HUES64 (cell line): ENCODE results near the gene TCF7.
A peak's percentile ranks its signal among the peaks of the same experiment; 100 is the strongest.

Source experiments
- H3K27ac ChIP-seq: 2 replicates; pipeline ENCODE4 v1.7.0; 2013; ENCODE audit warnings: low read depth, low read length, inconsistent platforms
- H3K27me3 ChIP-seq: 2 replicates; pipeline ENCODE4 v1.6.1; 2013; ENCODE audit warnings: mild to moderate bottlenecking, low read length; ENCODE audit not compliant: insufficient read depth
- H3K36me3 ChIP-seq: 2 replicates; pipeline ENCODE4 v1.6.1; 2013; ENCODE audit warnings: mild to moderate bottlenecking, low read length; ENCODE audit not compliant: insufficient read depth
- H3K4me1 ChIP-seq: 2 replicates; pipeline ENCODE4 v1.6.1; 2013; ENCODE audit warnings: mild to moderate bottlenecking, low read length, moderate library complexity; ENCODE audit not compliant: insufficient read depth
- H3K4me3 ChIP-seq: 2 replicates; pipeline ENCODE4 v1.5.1; 2013; ENCODE audit warnings: mild to moderate bottlenecking, low read length, moderate library complexity
- H3K9ac ChIP-seq: 2 replicates; pipeline ENCODE4 v1.6.1; 2013; ENCODE audit warnings: mild to moderate bottlenecking, low read depth, low read length
- H3K9me3 ChIP-seq: 2 replicates; pipeline ENCODE4 v1.6.1; 2013; ENCODE audit warnings: low read depth, low read length; ENCODE audit not compliant: insufficient read depth
- WGBS: fragments of 150-250, 120-280 bp; methylation state at CpG from one replicate; pipeline ENCODE4 v1.1.7; 2013; ENCODE audit warnings: missing lambda C conversion rate; 5-methylcytosine and 5-hydroxymethylcytosine counted together

The TCF7 gene

DNA sequence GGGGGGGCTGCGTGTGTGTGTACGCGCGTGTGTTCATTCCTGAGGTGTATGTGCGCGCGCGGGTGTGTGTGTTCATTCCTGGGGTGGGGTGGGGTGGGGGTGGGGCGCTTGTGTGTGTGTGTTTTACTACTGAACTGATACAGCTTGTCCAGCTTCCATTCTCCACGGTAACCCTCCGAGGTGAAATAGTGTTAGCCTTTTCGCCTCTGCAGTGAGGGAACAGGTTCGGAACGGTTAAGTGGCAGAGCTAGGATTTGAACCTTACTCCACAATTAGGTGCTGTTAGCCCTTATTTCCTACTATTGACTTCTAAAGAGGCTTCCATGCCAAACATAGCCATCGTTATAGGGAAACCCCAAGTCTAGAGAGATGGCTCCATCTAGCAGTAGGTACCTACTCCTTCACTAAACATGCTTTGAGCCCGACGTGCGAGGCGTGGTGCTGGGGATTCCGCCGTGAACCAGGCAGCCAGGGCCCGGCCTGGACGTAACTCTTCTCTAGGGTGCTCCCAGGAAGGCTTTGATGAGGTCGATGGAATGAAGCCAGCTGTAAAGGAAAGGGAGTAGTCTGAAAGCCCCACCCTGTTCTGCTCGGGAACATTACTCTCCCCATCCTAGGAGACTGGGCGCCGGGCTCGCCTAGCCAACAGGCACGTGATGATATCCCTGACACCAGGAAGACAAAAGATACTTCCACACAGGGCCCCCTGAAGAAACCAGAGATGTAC, 63.1 kb downstream of the TCF7 start:
- Histone ChIP-seq H3K4me3 (peak overlapping the region; percentile 79), H3K27ac (peak overlapping the region; percentile 99), H3K9me3 (no peaks in the 10 kb centered on the region), H3K27me3 (no peaks in the 10 kb centered on the region), H3K4me1 (peaks cover 16% of the 10 kb centered on the region), H3K36me3 (peaks cover 12% of the 10 kb centered on the region), H3K9ac (peak overlapping the region; percentile 89)
- 42% methylated on average over 29 of the region's 29 CpGs for WGBS

DNA sequence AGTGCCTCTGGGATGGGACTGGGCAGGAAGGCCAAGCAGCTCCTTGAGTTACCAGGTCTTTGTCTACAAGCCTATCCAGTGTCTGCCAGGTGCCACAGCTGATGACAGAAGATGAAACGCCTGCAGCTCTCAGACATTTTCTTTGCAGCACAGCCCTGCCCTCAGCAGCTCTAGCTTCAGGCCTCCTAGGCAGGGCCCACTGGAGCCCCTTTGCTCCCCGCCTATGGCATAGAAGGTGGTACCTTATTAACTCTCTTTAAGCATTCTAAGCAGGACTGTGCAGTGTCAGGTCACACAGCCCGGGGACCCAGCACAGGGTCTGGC, 63.6 kb downstream of the TCF7 start:
- peak overlapping the region; percentile 79 for H3K4me3 ChIP-seq
- H3K27ac ChIP-seq = no peak overlapping the region
- peak overlapping the region; percentile 89; the same call in 1 of the 2 replicates for H3K9ac ChIP-seq
- H3K36me3 ChIP-seq = peaks cover 9% of the 10 kb centered on the region
- H3K9me3 ChIP-seq = no peaks in the 10 kb centered on the region
- peaks cover 16% of the 10 kb centered on the region for H3K4me1 ChIP-seq
- no peaks in the 10 kb centered on the region for H3K27me3 ChIP-seq
- WGBS = 83% methylated on average over 2 of the region's 3 CpGs

DNA sequence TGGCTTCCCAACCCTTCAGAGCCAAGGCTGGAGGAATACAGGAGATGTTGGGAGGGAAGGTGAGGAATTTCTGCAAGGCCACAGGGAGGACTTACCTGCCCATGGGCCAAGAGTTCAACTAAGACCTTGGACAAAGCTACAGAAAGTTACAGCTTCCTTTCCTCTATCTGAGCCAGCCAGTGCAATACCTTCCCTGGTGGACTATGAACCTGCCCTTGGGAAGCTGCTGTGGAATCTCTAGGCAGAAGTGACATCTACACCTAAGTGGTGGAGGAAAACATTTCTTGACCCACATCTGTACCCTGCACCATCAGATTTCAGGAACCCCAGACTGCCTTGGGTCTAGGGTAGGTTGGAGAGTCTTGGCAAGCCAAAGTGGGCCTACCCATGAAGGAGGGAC, 69.0 kb downstream of the TCF7 start:
- Histone ChIP-seq H3K9me3 (no peaks in the 10 kb centered on the region), H3K4me3 (no peak overlapping the region), H3K36me3 (no peaks in the 10 kb centered on the region), H3K9ac (no peak overlapping the region), H3K4me1 (no peaks in the 10 kb centered on the region), H3K27ac (no peak overlapping the region), H3K27me3 (no peaks in the 10 kb centered on the region)

DNA sequence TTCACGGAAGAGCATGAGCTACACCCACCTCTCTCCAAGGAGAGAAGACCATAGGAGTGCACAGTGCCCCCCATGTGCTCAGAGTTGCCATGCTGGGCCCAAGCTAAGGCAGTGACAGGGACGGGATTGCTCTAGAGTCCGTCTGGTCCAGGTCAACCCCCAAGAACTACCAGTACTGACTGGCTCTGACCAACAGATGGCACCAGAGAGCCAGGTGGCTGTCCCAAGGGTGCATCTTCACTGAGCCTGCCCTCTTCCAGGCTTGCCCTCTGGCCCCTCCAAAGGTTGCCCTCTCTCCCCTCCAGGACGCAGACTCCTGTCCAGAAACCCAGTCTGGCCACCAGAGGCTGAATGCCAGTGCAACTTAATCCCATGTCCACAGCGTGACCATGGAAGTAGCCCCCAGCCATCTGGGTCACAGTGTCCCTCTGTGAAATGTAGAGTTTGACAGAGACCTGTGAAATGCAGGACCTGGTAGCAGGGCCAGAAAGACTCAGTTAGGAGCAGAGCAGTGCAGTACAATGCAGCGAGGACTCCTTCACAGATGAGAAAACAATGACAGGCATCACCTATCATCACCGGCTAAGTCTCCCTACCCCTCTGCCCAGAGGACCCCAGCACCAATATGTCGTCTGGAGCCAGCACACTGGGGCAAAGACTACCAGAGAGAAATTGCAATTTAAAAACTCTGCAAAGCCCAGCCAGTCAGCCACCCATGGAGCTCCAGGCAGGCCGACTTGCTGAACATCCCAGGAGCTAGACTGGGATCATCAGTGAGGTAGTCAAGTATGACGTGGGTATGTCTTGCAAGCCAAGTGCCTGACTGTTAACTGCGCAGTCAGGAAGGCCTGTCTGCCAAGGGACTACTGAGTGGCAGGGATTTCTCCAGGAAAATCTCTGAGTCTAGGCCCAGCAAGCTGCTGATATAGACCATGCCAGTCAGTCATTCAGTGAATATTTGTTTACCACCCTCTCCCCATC, 70.0 kb downstream of the TCF7 start:
- Histone ChIP-seq H3K27me3 (no peaks in the 10 kb centered on the region), H3K36me3 (no peaks in the 10 kb centered on the region), H3K4me1 (no peaks in the 10 kb centered on the region), H3K27ac (no peak overlapping the region), H3K9me3 (no peaks in the 10 kb centered on the region), H3K4me3 (no peak overlapping the region), H3K9ac (no peak overlapping the region)
- WGBS = 64% methylated on average over 11 of the region's 11 CpGs

DNA sequence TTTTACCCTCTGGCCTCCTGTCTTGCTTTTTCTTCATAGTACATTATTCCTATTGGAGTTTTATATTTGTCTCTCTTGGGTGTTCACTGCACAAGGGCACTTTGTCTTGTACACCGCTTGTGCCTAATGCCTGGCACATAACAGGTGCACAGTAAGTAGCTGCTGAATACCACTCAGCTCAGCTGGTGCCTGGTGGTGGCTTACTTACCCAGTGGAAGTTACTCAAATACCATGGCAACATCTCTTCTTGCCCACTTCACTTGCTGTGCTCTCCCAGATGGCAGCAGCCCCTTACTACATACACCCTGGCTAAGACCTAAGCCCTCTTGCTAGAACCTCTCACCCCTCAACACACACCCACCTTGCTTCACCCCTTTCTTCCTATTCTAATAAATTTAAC, 73.6 kb downstream of the TCF7 start:
- no peaks in the 10 kb centered on the region for H3K9me3 ChIP-seq

DNA sequence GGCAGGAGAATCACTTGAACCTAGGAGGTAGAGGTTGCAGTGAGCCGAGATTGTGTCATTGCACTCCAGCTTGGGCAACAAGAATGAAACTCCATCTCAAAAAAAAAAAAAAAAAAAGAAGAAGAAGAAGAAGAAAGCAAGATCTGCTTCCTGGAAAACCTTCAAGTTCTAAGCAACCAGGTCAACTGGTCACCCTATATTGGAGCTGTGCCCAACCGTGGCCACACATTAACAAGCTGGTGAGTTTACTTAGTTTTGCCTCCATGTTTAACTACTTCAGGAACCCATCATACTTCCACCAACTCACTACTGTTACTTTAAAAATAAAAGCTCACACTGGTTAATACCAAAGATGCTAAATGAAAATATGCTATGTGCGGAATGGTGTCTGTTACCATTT, 74.5 kb downstream of the TCF7 start:
- H3K27ac ChIP-seq = no peak overlapping the region
- H3K9ac ChIP-seq = no peak overlapping the region
- H3K27me3 ChIP-seq = no peaks in the 10 kb centered on the region
- WGBS = 94% methylated on average over 2 of the region's 3 CpGs
- no peak overlapping the region for H3K4me3 ChIP-seq
- no peaks in the 10 kb centered on the region for H3K4me1 ChIP-seq
- H3K9me3 ChIP-seq = no peaks in the 10 kb centered on the region
- no peaks in the 10 kb centered on the region for H3K36me3 ChIP-seq

More for the DNA sequence above, 73.6 kb downstream of the TCF7 start:
- 97% methylated on average over 1 of the region's 1 CpG for WGBS
- no peaks in the 10 kb centered on the region for H3K36me3 ChIP-seq
- H3K4me1 ChIP-seq = no peaks in the 10 kb centered on the region
- no peak overlapping the region for H3K9ac ChIP-seq
- no peak overlapping the region for H3K27ac ChIP-seq
- no peak overlapping the region for H3K4me3 ChIP-seq
- no peaks in the 10 kb centered on the region for H3K27me3 ChIP-seq

GRCh38 chr5:134195666-134196065, 81.2 kb downstream of the TCF7 start:
- no peaks in the 10 kb centered on the region for H3K4me1 ChIP-seq
- peaks cover 59% of the 10 kb centered on the region for H3K36me3 ChIP-seq
- no peak overlapping the region for H3K4me3 ChIP-seq
- no peaks in the 10 kb centered on the region for H3K27me3 ChIP-seq
- 75% methylated on average over 5 of the region's 5 CpGs for WGBS
- no peak overlapping the region for H3K9ac ChIP-seq
- no peaks in the 10 kb centered on the region for H3K9me3 ChIP-seq
- no peak overlapping the region for H3K27ac ChIP-seq
